Vagina (tissue), 2 donors: ENCODE measurements around the gene CFAP99.

Source experiments
- POLR2A ChIP-seq, 2 donors: fragments of 450-650 bp; IDR thresholded peaks; one replicate each; pipeline ENCODE4 v1.6.1; 2017; ENCODE audit warnings: antibody characterized with exemption in 2 of 2, mild to moderate bottlenecking in 2 of 2, moderate library complexity in 2 of 2
- POLR2AphosphoS5 ChIP-seq, 2 donors: sonication (generic); formaldehyde crosslinking; IDR thresholded peaks; one replicate each; pipeline ENCODE4 v1.9.0; 2017; ENCODE audit warnings: antibody characterized with exemption in 2 of 2, mild to moderate bottlenecking in 2 of 2, low read depth in 1 of 2; ENCODE audit not compliant: insufficient read depth in 1 of 2
- TF ChIP-seq, protein P1 (sequence below), 3 experiments: fragments of 450-650 bp in 2 of 3; fragments of 200-600 bp in 1 of 3; sonication (generic) in 1 of 3; IDR thresholded peaks; one replicate each; pipeline ENCODE4 v1.5.1; 2017 to 2019; ENCODE audit warnings: antibody characterized with exemption in 3 of 3, mild to moderate bottlenecking in 2 of 3, moderate library complexity in 2 of 3

- TF ChIP-seq, protein P1, sequence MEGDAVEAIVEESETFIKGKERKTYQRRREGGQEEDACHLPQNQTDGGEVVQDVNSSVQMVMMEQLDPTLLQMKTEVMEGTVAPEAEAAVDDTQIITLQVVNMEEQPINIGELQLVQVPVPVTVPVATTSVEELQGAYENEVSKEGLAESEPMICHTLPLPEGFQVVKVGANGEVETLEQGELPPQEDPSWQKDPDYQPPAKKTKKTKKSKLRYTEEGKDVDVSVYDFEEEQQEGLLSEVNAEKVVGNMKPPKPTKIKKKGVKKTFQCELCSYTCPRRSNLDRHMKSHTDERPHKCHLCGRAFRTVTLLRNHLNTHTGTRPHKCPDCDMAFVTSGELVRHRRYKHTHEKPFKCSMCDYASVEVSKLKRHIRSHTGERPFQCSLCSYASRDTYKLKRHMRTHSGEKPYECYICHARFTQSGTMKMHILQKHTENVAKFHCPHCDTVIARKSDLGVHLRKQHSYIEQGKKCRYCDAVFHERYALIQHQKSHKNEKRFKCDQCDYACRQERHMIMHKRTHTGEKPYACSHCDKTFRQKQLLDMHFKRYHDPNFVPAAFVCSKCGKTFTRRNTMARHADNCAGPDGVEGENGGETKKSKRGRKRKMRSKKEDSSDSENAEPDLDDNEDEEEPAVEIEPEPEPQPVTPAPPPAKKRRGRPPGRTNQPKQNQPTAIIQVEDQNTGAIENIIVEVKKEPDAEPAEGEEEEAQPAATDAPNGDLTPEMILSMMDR (IDR thresholded peaks at IDR 0.05), result no peak
- TF ChIP-seq POLR2A (IDR thresholded peaks at IDR 0.05), result no peak
- TF ChIP-seq POLR2AphosphoS5 (IDR thresholded peaks at IDR 0.05; ENCODE audit: insufficient read depth in 1 of 2, low read depth in 1 of 2), result no peak
Measured at GRCh38 chr4:2500547-2500946, 81.8 kb downstream of the CFAP99 start.
